NCI-H82 treated with DMSO at 0.1 percent for 48 hours (cell line): Measurements from ENCODE around the gene GEN1.

ENCODE experiments used
- DNase-seq: peaks from one replicate; lab custom pipeline; 2025; ENCODE audit not compliant: unreplicated experiment; lab: John Stamatoyannopoulos, UW

The GEN1 gene, protein sequence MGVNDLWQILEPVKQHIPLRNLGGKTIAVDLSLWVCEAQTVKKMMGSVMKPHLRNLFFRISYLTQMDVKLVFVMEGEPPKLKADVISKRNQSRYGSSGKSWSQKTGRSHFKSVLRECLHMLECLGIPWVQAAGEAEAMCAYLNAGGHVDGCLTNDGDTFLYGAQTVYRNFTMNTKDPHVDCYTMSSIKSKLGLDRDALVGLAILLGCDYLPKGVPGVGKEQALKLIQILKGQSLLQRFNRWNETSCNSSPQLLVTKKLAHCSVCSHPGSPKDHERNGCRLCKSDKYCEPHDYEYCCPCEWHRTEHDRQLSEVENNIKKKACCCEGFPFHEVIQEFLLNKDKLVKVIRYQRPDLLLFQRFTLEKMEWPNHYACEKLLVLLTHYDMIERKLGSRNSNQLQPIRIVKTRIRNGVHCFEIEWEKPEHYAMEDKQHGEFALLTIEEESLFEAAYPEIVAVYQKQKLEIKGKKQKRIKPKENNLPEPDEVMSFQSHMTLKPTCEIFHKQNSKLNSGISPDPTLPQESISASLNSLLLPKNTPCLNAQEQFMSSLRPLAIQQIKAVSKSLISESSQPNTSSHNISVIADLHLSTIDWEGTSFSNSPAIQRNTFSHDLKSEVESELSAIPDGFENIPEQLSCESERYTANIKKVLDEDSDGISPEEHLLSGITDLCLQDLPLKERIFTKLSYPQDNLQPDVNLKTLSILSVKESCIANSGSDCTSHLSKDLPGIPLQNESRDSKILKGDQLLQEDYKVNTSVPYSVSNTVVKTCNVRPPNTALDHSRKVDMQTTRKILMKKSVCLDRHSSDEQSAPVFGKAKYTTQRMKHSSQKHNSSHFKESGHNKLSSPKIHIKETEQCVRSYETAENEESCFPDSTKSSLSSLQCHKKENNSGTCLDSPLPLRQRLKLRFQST

DNA sequence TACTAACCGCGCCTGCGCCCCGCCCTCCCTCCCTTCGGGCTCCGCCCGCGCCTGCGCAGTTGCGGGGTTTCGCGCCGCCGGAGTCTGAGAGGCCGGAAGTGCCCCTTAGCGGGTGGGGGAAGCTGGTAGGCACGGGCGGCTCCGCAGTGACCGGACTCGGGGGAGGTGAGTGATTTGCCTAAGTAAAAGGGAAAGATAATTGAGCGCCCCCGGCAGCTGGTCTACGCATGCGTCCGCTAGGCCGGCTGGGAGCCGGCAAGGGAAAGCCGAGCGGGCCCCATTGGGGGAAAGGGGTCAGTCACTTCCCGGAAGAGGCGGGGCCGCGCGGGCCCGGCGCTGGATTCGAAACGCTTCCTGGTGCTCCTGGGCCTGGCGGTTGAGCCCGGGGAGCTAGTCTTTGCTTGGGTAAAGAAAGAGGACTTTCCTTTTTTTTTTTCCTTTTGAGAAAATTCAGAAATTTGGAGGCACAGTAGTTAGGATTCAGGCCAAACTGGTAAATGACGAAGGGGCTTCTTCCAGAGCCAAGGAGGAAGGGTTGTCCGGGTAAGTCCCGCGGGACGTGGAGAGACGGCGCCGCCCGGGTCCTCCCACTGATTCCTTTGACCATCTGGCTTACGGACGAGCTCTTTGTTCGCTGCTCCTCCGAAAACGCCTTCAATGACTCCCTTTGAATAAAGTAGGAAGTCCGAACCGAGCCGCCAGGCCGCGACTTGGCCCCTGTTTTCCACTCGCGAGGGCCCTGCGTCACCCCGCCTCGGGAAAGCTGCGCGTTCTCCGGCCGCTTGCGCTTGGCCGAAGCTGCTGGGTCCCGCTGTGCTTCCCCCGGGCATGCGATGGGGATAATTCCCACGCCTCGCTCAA lies at the start of gene GEN1, which contains the start of gene SMC6:
GEN1 (plus strand) TSS at position 336 of the 861 bp plus-strand sequence. CDS start 5,806 bp downstream, outside the sequence.
SMC6 (minus strand) TSS at position 8 of the 861 bp plus-strand sequence. CDS start 7,864 bp downstream, outside the sequence.
- DNase-seq: peak; percentile 93

DNA sequence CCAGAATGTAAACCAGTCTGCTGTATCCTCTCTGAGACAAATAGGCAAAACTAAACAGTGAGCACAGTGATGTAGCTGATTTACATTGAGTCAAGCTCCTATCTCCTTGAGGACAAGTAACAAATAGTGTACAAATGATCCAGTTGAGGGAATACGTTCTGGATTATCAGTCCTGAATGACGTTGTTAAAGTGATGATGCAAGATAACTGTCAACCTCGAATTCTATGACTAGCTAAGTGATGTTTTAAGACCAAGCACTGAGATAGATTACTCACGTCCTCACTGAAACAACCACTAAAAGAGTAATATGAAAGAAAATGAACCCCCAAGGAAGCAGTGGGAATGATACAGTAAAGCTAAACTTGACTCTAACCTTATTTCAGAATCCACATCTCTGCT lies 47.1 kb upstream of the GEN1 start:
- DNase-seq: no peak

DNA sequence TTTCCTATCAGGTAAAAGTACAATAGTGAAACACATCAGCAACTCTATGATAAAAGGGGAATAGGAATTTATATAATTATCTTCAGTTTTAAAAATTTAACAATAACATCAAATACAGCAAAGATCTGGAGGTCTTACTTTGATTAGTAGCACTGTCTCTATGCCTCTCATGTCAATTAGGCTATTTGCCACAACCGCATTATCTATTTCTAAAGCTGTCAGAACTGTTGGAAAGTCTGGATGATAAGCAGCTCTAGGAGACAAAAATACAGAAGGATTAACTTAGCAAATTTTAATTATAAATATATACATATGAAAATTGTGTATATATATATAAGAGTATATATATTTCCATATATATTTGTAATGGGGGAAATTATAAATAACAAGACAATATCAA lies 45.4 kb upstream of the GEN1 start:
- no peak for DNase-seq

DNA sequence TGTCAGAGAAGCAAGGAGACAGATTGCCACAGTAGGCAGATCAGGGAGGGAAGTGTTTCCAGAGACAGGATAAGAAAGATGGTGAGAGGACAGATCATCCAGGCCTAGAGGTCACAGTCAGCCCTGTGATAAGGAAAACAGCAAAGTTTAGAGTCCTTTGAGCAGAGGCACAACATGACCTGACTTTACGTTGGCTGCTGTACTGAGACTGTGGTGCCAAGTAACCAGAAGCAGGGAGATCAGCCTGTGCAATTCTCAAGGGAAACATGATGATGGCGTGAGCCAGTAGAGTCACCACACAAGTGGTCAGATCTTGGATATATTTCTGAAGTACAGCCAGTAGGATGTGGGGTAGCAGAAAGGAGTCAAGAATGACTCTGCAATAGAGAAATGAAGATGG lies 44.0 kb upstream of the GEN1 start:
- no peak for DNase-seq

DNA sequence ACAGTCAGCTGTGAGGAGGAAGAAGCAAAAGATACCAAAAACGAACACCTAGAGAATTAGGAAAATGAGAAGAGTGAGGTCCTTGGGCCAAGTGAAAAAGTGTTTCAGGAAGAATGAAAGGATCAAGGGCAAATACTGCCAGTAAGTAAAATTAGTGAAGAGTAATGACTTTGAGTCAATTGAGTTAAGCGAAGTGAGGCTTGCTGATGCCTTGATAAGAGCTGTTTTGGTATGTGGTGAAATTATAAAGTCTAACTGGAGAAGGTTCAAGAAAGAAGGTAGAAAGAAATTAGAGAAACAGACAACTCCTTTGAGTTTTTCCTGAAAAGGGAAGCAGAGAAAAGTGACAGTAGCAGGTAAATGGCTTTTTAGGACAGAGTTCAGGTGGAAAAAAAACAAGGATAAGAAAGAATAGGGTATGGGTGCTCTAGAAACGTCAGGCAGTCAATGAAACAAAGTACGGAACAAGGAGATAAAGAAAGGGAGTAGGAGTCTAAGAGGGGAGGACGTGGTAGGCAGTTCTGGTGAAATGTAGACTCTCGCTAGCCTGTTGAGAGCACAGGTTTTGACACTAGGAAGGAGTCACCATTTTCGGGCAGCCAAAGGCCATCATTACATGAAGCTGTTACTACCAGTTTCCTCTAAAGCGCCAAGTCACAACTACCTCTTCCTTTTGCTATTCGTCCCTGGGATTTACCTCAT lies 43.2 kb upstream of the GEN1 start:
- no peak for DNase-seq

DNA sequence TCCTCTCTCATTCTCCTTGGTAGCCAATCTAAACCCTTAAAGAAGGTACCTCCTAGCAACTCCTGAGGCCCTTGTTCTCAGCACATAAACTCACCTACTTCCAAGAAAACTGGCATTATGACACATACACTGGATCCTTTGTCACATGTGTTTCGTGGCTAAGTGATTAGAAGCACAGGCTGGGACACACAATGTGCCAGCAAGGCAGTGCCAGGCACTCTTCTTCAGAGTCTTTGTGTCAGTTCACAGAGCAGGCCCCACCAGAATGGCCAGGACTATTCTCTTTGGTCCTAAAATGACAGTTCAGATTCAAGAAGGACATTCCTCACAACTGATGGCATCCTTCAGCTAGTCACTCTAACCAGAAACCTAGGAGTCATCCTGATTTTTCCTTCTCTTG lies 40.6 kb upstream of the GEN1 start:
- no peak for DNase-seq

DNA sequence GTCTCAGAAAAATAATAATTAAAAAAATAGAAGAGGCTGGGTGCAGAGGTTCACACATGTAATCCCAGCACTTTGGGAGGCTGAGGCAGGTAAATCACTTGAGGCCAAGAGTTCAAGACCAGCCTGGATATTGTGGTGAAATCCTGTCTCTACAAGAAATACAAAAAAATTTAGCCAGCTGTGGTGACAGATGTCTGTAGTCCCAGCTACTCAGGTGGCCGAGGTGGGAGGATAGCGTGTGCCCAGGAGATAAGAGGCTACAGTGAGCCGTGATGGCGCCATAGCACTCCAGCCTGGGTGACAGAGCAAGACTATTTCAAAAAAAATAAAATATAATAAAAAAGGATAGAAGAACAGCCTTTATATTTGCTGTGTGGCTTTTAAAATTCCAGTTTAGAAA lies 36.3 kb upstream of the GEN1 start:
- DNase-seq: no peak

DNA sequence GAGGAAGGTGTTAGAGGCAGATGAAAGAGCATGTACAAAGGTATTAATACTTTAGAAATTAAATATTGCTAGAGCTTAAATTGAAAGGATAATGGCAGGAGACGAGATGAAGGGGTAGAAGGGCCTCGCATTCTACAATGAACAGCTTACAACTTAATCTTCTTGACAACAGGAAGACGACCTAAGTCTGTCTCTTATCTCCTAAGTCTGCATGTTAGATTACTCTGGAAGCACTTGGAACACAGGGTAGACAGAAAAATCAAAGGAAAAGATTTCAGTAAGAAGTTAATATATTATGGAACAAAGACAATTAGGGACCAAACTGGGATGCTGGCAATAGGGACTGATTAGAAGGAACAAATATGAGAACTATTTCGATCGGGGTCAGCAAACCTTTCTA lies 35.2 kb upstream of the GEN1 start:
- DNase-seq: peak; percentile 22

DNA sequence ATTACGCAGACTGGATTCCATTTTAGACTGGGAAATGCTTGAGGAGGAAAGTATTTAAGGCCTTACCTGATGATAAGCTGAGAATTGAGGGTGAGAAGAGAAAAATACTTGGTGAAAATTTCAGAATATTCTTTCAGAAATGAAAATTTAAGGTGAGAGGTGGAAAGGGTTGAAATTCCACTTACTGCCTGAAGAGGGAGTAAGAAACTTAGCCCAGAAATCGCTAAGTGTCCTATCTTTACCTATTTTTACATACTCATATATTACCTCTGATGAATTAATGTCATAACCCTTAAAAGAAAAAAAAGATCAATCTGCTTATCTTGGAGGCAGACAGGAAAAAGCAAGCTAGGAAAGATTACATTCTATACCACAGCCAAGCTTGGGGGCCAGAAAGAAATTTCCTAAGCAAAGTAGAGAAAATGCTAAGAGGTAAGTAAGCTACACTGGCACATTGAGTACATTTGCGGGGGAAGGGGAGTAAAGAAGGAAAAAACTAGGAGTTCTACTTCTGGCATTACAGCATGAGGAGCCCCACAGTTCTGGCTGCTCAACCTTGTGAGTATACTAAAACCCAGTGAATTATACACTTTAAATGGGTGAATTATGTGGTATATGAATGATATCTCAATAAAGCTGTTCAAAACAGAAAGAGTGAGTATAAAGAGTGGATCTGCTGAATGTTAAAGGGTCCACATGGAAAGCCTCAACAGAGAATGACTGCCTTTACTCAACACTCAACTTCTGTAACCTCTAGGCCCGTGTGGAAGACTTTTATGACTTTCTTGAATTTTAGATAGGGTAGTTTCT lies 34.2 kb upstream of the GEN1 start:
- DNase-seq: no peak

DNA sequence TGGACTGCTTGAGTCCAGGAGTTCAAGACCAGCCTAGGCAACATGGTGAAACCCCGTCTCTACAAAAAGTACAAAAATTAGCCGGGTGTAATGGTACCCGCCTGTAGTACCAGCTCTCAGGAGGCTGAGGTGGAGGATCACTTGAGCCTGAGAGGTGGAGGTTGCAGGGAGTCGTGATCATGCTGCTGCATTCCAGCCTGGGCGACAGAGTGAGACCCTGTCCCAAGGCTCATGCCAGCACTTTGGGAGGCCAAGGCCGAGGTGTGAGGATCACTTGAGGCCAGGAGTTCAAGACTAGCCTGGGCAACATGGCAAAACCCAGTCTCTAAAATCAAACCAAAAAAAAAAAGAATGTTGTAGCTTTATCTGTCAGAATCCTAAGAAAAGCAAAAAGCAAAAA lies 25.7 kb upstream of the GEN1 start:
- no peak for DNase-seq

DNA sequence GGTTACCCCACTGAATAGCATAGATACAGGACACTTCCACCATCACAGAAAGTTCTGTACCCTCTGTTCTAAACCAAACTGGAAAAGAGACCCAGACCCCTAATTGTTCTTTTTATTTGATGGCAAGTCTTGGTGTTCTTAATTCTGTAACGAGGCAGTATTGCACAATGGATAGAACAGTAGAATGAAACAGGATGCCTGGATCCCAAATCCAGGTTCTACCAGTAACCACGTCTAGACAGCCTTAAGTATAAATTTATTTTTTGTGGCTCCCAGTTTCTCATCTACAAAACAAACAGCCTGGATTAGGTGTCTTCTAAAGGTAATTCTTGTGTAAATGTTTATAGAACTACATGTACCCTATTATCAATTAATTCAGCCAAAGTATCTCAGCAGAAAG lies 24.1 kb upstream of the GEN1 start:
- DNase-seq: no peak

DNA sequence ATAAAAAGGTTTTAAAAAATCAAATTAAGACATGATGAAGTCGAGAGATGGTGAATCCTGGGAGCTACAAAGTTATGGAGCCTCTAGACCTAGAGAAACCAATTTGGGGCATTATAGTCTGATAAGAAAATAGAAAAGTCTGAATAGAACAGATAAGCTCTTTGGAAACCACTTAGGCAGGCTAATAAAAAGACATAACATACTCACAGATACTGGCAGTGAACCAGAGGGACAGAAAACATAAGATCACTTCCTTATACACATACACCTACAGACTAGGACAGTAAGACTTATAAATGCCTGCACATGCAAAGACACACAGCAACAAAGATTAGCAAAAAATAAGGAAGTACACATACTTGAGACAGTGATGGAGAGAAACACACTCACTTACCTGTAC lies 20.3 kb upstream of the GEN1 start:
- no peak for DNase-seq

DNA sequence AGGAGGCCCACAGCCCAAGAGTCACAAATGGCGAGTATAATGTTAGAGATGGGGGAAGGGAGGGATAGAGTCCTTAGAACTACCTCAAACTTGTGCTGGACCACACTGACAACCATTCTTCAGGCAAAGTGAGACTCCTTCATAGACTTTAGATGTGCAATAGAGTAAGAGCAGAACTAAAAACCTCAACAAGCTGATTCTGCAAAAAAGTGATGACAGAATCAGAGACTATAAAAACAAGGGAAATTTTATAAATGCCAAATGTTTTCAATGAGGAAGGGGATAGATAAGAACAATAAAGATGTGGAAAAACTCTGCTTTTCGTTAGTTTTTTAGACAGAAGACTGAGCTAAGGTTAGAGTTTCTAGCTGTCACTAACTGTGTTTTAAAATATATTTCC lies 18.1 kb upstream of the GEN1 start:
- no peak for DNase-seq

DNA sequence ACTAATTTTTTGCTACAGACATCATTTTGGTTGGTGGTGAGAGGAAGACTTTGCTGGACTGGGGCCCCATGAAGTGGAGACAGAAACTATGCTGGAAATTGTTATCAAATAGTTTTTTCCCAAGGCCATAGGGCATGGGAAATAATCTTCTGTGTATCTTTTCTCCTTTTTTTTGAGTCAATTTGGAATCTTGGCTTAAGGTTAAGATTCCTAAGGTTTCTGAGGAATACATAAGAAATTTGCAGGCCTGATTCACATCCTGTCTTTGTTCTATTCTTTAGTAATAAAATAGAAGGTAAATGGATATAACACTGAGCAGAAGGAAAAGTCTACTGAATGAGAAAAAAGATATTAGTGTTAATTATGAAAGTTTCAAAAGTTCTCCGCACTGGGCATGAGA lies 16.9 kb upstream of the GEN1 start:
- no peak for DNase-seq

DNA sequence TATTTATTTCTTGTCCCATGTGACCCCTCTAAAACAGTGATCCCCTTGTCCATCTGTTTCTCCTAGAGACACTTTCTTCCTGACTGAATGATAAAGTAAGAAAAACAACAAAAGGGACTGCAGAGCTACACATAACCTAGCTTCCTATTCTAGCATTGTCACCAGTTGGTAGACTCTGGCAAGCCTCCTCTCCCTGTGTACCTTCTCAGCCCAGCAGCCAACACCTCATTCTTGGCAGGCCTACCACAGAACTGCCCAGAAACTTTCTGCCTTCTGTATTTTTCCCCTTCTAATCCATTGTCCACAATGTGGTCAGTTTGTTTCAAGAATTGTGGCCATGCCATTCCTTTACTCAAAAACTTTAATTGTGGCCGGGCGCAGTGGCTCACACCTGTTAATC lies 13.7 kb upstream of the GEN1 start:
- DNase-seq: no peak

DNA sequence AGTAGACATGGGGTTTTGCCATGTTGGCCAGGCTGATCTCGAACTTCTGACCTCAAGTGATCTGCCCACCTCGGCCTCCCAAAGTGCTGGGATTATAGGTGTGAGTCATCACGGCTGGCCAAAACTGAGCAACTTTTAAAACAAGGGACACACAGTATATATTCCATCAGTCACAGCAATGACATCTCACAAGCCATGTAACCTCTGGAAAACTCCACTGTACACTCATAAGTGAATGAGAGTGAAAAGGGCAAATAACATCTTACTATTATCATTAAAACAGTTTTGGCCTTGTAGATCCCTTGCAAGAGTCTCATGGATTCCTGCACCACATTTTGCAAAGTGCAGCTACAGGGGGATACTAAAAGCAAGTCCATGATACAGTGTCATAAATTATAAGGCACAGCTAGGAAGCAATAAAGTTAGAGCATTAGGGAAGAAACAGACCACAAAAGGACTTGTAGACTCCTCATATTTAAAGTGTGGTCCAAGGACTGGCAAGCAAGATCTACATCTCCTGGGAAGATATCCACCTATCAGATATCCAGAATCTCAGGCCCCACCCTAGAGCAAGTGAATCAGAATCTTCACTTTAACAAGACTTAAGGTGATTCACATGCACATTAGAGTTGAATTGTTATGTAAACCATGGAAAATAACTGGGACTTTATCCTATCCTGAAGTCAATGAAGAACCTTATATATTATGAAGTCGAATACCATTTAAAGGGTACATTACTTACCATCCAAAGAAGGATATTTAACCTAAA lies 6.1 kb upstream of the GEN1 start:
- DNase-seq: no peak

DNA sequence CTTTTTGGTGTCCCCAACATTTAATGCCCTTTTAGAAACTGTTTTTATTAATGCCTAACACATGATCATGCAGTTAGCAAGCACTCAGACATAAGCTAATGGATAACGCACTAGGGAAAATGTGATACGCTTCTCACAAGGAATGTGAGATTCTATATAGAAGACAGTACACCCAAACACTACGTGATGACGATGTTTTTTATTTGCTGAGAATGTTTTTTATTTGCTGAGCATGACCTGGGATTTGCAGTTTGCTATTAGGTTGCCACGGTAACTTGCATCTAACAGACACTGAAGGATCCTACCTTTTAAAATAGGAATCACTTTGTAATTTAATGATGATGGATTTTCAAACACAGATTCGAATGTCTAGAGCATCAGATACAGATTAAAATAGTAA lies 5.2 kb upstream of the GEN1 start:
- DNase-seq: no peak

DNA sequence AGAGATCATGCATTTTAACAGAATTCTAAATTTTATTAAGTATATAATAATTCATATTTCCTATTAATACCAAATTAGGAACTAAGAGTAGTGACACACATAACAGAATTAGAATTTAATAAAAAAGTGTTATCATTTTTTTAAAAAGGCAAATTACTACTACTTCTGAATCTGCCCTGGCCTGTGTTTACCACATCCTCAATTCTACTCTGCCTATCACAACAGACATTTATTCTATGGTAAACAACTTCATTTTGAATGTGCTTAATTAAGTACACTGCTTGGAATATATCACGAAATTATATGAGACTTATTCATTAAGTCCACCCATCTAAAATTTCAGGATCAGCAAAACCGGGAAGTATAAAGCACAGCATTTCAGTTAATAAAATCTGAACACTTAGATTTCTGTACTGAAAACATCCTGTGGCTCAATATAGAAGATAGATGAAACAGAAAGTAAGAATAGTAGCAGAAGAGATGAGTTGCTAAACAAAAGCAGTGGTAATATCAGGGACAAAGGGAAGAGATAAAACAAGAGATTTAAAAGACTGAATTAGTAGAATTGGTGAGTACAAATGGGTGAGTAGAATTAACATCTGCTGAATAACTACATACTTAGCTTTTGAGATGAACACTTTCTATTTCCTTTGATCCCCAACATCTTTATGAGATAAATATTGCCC lies 4.0 kb upstream of the GEN1 start:
- DNase-seq: no peak
